GOT3 (cell line): ENCODE results near the gene ETS2.
A peak's percentile ranks its signal among the peaks of the same experiment; 100 is the strongest.

Experiments
- DNase-seq: peaks from one replicate; lab custom pipeline; 2025; ENCODE audit warnings: mixed read lengths; lab: John Stamatoyannopoulos, UW

Gene ETS2

DNA sequence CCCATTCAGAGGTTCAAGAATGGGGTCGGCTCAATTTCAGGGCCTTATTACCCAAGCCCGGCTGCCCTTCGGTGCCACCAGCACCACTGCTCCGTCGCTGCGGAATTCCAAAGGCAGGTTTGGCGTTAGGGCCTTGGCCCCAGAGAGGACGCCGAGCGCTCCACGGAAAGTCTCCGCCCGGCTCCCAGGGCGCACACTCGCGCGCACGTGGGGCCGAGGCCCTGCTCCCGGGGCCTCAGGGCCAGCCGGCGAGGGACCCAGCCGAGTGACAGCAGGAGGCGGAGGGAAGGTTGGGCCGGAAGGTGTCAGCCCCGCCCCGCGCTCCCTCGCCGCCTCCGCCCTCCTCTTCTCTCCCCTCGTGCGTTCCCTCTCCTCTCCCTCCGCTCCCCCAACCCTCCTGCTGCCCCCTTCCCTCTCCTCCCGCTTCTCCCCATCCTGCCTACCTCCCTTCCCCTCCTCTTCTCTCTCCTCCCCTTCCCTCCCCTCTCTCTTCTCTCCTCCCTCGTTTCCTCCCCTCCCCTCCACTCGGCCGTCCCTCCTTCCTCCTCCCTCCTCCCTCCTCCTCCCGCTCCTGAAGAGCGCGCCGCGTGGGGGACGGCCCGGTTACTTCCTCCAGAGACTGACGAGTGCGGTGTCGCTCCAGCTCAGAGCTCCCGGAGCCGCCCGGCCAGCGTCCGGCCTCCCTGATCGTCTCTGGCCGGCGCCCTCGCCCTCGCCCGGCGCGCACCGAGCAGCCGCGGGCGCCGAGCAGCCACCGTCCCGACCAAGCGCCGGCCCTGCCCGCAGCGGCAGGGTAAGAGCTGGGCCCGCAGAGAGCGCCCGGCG lies at the start of gene ETS2:
Gene ETS2, plus strand, starts transcription at position 602 of the 825 bp plus-strand sequence. CDS start 4,106 bp downstream, outside the sequence.
- peak; percentile 47 for DNase-seq

DNA sequence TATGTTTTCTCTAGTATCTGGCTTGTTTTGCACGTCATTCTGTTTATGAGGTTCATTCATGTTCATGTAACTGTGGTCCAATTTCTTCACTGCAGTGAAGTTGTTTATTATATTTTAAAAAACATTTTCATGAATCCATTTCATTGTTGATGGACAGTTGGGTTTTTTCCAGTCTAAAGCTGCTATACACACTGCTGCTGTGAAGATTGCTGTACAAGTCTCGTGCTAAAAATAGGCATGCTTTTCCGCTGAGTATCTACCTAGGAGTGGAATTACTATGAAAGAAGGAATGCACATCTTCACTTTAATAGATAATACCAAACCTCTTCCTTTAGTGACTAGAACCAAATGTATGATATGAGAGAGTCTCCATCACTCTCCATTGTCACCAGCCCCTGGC lies 49.0 kb upstream of the ETS2 start:
- DNase-seq = no peak

DNA sequence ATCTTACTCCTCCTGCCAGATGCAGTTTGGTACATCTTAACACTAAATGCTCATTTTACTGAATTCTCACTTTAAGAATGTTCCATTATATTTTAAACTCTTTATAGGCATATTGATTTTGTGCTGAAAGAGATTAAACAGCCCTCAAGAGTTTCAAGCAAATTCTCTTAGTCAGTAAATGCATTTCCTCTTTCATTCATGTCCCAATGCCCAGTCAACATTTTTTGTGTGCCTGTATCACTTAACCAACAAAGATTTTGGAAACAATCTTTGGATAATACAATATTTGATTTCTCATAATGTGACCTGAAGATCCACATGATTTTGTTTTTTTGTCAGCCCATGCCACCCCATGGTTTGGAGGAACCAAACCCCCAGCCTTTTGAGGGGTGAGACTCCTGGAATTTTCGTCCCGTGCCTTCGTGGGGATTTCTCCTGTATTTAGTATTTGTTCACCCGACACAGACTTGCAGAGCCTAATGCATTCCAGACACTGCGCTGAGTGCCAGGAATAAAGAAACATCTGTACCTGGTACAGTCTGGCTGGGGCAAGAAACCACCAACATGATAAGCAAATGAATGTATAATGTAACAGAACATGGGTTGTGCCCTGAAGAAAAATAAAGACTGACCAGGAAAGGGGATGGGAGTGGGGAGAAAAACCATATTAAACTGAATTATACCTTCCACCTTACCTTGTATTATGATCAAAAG lies 47.1 kb upstream of the ETS2 start:
- DNase-seq = no peak

DNA sequence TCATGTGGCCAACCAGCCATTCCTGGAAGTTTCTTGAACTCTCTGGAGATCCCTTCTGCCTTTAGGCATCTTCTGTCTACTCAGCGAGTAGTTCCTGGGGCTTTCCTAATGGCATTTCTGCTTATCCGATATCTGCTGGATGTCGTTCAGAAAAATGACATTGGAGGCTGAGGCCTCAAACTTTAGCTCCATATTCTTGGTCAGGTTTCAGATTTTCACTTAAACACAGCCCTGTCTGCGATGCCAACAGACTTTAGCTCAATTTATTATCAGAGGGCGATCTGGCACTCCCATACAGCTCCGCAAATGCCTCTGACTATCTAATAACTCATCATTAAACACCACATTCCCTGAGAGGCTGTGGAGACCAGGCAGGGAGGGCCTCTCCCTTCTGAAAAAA lies 46.3 kb upstream of the ETS2 start:
- no peak for DNase-seq

DNA sequence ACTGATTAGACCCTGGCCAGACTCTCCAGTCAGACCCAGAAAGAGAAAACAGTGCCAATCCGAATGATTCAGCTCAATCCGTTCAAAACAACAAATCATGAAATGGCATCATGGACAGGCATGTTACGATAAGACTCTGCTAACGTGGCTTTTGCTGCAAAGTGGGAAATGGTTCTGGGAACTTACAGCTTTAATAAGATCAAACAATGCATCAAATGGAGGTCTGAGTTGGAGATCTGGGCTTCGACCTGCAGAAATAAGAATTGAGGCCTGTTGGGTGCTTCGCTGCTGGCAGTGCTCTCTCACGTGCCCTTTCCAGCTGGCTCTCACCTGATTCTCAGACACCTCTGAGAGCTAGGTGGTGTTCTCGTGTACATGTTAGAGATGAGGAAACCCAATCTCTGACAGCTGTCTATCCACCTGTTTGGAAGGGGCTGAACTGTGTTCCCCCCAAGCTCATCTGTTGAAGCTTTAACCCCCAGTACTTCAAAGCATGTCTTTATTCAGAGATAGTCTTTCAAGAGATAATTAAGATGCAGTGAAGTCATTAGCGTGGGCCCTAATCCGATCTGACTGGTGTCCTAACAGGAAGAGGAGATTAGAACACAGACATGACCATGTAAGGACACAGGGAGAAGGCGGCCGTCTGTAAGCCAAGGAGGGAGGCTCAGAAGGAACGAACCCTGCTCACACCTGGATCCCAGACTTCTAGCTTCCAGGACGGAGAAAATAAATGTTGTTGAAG lies 45.5 kb upstream of the ETS2 start:
- DNase-seq = no peak

DNA sequence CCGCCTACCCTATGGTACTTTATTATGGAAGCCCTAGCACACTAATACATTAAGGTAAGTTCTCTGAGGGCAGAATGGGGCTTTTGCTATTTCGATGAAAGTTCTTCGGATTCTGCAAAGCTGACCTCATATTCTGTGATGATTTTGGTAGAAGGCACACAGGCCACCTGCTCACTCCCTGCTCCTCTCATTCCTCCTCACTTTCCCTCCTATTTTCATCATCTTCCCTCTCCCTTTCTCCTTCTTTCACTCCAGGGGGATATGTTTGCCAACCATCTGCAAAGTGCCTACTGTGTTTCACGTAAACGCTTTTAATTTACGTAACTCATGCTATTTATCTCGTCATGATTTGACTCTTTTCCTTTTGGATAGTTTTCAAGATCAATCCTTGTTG lies 45.0 kb upstream of the ETS2 start:
- no peak for DNase-seq

DNA sequence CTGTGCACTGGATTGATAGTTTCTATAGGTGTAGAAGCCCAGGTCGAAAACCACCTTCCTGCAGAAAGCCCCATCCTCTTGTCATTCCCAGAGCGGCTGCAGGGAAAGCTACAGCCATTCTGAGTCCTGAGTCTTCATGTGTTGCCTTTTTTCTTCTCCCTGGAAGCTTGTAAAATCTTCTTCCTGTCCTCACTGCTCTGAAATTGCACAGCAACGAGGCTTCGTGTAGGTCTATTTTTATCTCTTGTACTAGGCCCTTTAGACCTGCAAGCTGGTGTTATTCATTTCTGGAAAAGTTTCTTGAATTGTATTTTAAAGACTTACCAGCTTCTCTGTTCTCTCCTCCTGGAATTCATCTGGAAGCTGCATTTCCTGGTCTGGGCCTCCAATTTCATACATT lies 44.2 kb upstream of the ETS2 start:
- no peak for DNase-seq

DNA sequence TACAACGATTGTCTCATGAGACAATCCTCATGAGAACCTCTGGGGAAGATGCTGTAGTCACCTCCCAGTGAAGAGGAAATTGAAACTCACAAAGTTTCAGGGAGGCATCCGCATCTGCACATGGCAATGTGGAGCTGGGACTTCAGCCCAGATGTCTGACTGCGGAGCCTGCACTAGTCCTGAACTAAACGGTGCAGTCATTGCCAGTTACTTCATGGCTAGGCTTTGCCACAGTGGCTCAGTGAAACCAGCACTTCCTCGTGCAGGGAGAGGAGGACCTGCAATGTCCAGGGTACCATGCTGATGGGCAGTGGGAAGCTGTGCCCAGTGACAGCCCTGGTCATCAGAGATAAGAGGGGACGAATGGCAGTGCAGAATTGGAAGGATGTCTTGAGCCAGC lies 40.7 kb upstream of the ETS2 start:
- no peak for DNase-seq

DNA sequence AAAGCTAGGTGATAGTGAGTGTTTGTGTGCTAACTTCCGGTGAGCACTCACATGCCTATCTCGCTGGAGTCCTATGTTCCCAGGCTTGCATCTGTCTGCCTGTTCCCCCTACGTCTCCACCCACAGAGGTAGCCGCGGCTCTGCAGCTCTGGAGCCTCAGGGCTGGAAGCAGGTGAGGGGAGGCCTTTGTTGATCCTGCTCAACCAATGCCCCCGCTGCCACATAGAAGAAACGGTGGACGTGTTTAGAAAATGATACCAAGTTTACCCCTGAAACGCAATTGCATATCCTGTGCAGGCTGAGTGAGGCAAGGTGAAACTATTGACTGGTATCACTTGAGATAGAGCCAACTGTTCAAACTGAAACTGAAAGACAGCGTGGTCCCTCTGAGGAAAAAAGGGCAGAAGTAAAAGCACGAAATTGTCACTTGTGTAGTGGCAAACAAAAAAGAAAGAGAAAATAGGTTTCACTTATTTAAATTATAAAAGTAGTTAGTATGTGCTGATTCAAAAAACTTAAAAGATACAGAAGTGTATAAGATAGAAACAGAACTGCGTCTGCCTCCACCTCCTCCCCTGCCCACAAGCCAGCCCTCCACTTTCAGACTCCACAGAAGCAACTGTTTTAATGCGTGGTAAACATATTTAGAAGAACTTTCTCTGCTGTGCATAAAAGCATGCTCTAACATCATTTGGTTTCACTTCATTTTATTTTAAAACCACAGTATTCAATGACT lies 38.6 kb upstream of the ETS2 start:
- DNase-seq = no peak

DNA sequence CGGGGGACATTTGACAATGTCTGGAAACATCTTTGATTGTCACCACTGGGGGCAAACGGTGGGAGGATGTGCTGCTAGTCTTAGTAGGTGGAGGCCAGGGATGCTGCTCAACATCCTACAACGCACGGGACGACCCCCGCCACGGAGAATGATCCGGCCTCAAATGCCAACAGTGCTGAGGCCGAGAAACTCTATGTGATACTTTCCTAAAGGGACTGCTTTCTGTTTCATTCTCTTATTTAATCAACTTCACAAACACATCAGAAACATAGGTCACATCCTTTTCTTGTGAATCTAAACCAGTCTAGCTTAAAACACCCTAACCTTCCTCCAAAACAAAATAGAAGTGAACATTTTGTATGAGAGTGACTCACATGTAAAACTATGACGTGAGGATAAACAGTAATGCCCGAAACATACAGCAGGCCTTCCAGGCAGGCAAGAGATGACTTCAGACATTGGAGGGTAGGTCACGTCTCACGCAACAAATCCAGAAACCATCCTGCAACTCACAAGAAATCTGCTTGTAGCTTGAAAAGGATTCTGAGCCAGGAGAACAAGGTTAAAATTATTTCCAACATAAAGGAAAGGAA lies 37.2 kb upstream of the ETS2 start:
- DNase-seq = no peak

DNA sequence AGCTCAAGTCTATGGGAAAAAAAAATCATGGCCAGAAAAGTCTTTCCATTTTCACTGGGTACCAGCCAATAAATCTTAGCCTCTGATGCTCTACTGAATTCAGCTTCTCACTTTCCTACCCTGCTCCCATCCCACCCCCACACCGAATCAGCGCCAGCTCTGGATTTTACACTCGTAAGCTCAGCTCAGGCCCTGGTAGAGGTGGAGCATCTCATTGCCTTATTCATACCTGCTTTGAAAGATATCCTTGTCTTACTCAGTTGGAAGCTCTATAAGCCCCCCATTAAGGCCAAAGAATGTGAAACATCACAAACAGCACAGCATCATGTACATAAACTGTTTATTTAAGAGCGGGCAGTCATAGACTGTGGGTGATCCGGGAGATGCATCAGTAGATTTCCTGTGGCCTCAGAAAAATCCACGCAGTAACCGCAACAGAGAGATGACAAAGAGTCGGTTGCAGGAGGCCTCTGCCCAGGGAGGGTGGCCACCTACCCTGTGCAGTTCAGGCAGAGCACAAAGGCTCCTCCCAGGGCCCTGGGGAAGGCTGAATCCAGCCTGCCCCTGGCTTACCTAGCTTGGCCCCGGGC lies 36.4 kb upstream of the ETS2 start:
- DNase-seq = no peak

DNA sequence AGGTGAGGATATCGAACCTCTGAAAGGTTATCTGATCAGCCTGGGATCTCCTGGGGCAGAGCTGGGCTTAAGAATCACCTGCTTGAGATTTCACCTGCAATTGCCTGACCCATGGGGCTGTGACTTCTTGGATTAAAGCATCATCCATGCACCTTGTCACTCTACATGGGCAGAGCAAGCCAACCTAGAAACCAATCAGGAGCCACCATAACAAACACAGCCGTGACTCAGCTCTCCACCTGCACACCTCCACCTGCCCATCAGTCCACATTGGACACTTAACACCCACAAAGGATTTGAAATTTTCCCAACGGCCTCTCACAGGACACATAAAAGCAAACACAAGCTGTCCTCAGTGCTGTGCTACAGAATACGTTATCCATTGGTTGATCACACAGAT lies 35.1 kb upstream of the ETS2 start:
- no peak for DNase-seq

DNA sequence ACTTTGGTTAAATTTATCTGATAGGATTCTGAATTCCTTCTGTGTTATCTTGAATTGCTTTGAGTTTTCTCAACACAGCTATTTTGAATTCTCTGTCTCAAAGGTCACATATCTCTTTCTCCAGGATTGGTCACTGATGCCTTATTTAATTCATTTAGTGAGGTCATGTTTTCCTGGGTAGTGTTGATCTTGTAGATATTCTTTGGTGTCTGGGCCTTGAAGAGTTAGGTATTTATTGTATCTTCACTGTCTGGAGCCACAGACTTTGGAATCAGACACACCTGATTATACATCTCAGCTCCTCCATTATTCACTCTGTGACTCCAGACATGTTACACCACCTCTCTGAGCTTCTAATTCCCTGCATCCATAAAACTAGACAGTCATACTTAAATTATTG lies 34.2 kb upstream of the ETS2 start:
- no peak for DNase-seq

DNA sequence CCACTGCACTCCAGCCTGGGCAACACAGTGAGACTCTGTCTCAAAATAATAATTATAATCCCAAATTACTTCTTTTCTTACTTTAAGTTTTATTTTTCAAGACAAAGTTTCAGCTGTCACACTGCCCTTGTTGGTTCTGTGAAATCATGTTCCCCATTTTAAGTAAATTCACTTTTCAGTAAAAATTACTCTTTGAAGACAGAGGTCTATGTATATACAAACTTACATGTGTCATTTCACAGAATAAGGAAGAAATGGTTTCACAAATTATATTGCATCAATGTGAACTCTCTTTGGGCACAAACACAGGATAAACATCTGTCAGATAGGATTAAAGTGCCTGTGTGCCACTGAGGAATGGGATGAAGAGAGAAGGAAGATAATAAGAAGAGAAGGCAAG lies 33.1 kb upstream of the ETS2 start:
- no peak for DNase-seq

DNA sequence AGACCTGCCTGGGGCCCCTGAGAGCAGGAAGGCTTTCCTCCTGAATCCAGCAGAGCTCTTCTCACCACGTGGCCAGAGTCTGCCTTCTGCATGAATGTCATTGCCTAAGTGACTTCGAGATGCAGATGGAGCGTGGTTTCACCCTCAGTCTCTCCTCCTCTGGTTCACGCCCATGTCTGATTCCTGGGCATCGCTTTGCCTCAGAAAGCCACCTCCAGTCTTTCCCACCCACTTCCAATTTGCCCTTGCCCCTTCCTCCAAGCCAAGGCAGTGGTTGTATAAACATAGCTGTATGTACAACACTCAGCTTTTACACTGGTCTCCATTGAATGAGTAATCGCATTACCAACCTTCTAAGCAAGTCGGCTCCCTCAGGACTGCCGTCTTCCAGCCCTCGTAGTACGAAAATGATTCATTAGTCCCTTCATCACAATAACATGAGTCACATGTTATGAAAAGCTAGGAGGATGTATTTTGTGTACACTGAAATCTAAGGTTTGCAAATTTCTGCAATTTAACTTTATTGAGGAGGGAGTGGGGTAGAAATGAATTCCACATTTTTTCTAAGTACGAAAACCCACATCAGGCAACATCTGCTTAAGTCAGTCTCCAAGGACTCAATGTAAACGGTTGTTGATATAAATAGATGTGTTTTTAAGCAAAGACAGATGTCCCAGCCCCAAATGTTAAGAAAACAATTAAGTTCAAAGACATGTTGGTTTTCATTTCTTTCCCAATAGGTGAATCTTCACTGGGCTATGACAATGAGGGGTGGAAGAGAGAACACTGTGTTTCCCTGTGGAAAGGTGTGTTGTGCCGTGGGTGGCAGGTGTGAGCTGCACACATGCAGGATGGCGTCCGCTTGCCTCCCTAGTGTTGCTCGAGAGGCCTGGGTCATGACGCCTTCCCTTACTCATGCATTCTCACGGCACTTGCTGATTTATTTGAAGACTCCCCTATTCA lies 32.3 kb upstream of the ETS2 start:
- peak; percentile 26 for DNase-seq

DNA sequence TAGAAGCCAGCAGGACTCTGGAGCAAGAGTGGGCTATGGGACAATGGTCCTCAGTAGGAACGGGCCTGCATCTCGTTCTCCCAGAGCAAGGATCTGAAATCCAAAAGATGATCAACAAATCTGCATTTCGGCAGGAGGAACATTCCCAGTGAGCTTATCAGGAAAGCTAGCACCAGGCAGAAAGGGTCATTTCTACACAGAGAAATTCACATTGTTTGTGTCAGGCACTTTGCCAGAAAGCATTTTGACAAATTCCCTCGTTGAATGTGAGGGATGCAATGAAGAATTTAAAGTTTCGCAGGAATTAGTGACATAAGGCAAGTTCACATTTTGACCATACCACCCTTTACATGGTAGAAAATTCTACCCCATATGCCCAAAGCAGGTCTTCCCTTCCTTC lies 31.6 kb upstream of the ETS2 start:
- no peak for DNase-seq

DNA sequence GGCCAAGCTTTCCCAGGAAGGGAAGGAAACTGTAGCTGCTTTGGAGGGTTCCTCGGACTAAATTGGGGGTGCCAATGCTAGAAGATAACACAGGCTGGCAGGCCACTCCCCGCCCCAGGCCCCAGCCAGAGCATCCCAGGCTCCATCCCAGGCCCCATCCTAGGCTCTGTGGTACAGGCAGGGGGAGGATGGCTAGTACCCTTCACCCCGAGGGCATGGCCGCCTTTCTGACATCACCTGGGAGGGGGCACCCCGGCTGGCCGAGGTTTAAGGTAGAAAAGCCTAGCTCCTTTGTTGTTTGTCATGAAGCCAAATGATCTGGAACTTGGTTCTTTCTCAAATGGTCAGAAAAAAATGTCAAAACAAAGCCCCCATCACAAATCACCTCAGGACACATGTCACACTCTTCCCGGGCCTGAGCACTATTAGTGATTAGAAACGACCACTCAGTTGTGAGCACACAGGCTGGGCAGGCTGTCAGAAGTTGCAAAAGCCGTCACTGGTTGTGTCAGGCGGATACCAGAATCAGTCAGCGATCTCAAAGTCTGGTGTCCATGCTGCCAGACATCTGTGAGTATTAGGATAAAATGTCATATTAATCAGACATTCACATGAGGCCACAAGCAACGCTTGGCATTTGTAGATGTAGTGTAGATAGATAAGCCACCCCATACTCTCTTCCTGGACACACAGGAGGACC lies 31.0 kb upstream of the ETS2 start:
- DNase-seq = no peak

DNA sequence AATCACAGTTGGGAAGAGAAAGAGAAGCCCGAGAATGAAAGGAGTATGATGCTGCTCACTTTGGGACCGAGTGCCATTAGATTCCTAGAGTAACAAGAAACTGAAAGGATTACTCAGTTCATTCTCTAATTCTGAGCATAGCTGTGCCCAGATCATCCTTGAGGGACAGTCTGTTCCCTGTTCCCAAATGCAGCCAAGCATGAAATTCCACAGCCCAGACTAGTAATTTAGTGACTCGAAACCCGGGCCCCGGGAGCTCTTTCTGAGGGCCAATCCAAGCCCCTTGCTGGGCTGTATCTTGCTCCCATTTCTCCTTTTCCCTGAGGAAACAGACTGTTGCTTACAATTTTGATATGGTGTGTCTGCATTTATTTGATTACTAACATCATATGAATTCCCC lies 30.0 kb upstream of the ETS2 start:
- DNase-seq = no peak

DNA sequence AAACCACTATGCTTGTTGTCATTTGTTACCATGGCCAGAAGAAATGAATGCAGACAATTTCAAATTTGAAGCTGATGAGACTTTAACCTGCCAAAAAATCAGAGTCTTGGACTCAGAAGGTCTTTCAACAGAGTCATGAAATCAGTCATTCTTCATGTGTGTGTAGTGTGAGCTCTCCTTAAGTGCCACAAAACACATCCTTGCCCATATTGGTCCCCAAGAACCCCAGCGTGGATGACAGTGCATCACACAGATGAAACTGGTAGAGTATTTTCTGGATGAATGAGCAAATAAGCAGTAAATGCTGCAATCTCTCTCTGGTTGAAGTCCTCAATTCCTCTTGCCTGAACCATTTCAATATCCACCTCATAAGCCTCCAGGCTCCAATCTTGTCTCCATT lies 28.7 kb upstream of the ETS2 start:
- no peak for DNase-seq

DNA sequence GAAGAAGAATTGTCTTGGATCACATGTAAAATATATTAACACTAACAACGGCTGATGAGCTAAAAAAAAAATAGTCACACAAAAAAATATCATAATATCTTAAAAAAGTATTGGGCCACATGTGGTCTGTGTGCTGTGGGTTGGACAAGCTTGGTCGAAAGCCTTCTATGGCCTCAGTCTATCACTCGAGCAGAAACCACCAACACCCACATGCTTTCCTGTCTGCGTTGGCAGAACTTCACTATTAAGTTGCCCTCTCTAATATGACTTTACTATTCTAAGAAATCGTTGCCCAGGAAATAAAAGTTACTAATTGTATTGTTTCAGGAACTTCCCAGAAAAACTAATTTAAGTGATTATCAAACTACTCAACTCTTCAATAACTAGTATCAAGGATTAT lies 28.2 kb upstream of the ETS2 start:
- no peak for DNase-seq
